ENCODE results near the gene PNPLA5.

The PNPLA5 gene

GRCh38 chr22:43887391-43887790, 4.4 kb downstream of the PNPLA5 start:
- no peak overlapping the region for H3K4me3 ChIP-seq (ENCODE audit: control insufficient read depth, low read depth, low read length)
- DNase-seq (ENCODE audit: low read depth): no peak
- TF ChIP-seq, protein P1, sequence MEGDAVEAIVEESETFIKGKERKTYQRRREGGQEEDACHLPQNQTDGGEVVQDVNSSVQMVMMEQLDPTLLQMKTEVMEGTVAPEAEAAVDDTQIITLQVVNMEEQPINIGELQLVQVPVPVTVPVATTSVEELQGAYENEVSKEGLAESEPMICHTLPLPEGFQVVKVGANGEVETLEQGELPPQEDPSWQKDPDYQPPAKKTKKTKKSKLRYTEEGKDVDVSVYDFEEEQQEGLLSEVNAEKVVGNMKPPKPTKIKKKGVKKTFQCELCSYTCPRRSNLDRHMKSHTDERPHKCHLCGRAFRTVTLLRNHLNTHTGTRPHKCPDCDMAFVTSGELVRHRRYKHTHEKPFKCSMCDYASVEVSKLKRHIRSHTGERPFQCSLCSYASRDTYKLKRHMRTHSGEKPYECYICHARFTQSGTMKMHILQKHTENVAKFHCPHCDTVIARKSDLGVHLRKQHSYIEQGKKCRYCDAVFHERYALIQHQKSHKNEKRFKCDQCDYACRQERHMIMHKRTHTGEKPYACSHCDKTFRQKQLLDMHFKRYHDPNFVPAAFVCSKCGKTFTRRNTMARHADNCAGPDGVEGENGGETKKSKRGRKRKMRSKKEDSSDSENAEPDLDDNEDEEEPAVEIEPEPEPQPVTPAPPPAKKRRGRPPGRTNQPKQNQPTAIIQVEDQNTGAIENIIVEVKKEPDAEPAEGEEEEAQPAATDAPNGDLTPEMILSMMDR (IDR thresholded peaks at IDR 0.05; ENCODE audit: control insufficient read depth, insufficient read depth, low read depth, low read length, missing control alignments): no peak

DNA sequence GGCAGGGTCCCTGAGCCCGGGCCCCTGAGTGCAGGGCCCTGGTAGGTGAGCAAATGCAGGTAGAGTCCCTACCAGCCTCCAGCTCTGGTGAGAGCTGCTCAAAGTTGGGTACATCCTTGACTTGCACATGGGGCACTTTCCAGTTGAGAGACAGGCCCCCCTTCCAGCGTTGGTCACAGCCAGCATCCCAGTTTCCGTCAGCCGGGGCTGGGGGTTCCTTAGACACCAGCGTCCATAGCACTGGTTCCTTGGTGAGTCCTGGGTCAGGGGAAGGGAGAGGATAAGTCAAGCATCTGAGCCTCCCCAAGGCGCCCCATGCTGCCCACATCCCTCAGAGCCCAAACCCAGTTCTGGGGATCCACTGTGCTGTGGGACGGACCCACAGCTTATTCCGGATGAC, 5.6 kb downstream of the PNPLA5 start:
- DNase-seq (ENCODE audit: low read depth): no peak
- no peak overlapping the region for H3K4me3 ChIP-seq (ENCODE audit: control insufficient read depth, low read depth, low read length)
- TF ChIP-seq, protein P1 (IDR thresholded peaks at IDR 0.05; ENCODE audit: control insufficient read depth, insufficient read depth, low read depth, low read length, missing control alignments): no peak

DNA sequence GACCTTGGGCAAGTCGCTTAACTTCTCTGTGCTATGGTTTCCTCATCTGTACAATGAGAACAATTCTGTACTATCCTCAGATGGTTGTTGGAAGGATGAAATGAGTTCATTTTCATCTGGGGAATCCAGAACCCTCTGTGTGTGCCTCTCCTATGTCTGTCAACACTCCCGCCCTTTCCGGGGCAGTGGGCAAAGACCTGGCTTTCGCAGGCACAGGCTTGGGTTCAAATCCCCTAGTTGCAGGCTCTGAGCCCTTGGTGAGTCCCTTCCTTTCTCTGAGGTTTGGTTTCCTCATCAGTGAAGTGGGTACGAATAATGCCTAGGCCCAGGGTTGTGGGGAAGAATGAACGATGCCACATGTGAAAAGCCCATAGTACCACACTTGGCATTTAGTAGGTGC, 6.0 kb downstream of the PNPLA5 start:
- H3K4me3 ChIP-seq (ENCODE audit: control insufficient read depth, low read depth, low read length): no peak overlapping the region
- no peak for DNase-seq (ENCODE audit: low read depth)
- TF ChIP-seq, protein P1 (IDR thresholded peaks at IDR 0.05; ENCODE audit: control insufficient read depth, insufficient read depth, low read depth, low read length, missing control alignments): no peak

- no peak overlapping the region for H3K4me3 ChIP-seq (ENCODE audit: control insufficient read depth, low read depth, low read length)
- TF ChIP-seq, protein P1 (IDR thresholded peaks at IDR 0.05; ENCODE audit: control insufficient read depth, insufficient read depth, low read depth, low read length, missing control alignments): no peak
- DNase-seq (ENCODE audit: low read depth): no peak
Observed at GRCh38 chr22:43885319-43885671, 6.5 kb downstream of the PNPLA5 start.

DNA sequence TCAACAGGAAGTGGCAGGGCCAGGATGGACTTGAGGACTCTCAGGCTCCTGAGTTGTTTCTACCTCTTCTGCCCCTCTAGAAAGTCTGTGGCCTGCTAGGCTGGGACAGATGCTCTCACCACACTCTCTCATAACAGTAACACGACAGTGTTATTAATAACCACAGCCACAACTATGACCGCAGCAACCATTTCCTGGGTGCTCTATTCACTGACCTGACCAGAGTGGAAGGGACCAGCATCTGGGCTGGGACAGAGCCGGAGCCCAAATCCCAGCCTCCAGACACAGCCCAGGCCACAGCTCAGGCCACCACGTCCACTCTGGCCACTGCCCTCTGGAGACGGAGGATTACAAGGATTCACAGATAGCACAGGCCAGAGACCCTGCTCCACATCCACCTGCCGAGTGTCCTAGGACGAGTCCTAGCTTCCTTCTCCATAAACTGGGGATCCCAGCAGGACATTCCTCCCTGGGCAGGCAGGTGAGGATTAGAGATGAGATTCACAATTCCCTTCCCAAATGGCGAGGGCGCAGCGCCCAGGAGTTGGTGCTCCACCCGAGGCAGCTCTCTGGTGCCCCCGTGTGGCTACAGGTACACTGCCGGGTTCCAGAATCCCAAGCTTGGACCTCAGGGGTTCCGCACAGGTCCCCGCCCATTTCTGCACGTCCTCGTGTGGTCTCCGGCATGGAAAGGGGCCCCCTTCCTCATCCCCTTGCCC, 7.1 kb downstream of the PNPLA5 start:
- H3K4me3 ChIP-seq (ENCODE audit: control insufficient read depth, low read depth, low read length): no peak overlapping the region
- no peak for DNase-seq (ENCODE audit: low read depth)
- TF ChIP-seq, protein P1 (IDR thresholded peaks at IDR 0.05; ENCODE audit: control insufficient read depth, insufficient read depth, low read depth, low read length, missing control alignments): peak; percentile 90

- no peak overlapping the region for H3K4me3 ChIP-seq (ENCODE audit: control insufficient read depth, low read depth, low read length)
Observed at GRCh38 chr22:43883719-43884415, 7.9 kb downstream of the PNPLA5 start.

More at GRCh38 chr22:43883719-43884415, 7.9 kb downstream of the PNPLA5 start:
- DNase-seq (ENCODE audit: low read depth): no peak
- TF ChIP-seq, protein P1 (IDR thresholded peaks at IDR 0.05; ENCODE audit: control insufficient read depth, insufficient read depth, low read depth, low read length, missing control alignments): no peak

Measured in AG09309 (cell line).